CD14-positive monocyte (primary cell): Measurements from ENCODE around the gene CCDC110. TPM values are rescaled to one million over a fixed set of nuclear protein-coding genes. Genes with fewer than 3 reads are reported as not detected.

Experiments
- DNase-seq, 3 donors: peaks; one replicate each; pipeline ENCODE4 v3.0.0-alpha.2; 2011 to 2022
- H2AFZ ChIP-seq: 2 replicates; pipeline ENCODE4 v1.6.0; 2012; ENCODE audit warnings: mild to moderate bottlenecking, low read depth, low read length, inconsistent platforms; ENCODE audit not compliant: insufficient read depth, poor library complexity, severe bottlenecking
- H3K27ac ChIP-seq, 2 donors: 1 replicate in 1 of 2; 2 replicates in 1 of 2; pipeline ENCODE4 v1.5.1; 2012 to 2013; ENCODE audit warnings: low read length in 2 of 2, control low read depth in 1 of 2, inconsistent platforms in 1 of 2, low read depth in 1 of 2, mild to moderate bottlenecking in 1 of 2
- H3K27me3 ChIP-seq, 2 donors: one replicate each; pipeline versions ENCODE4 v1.6.0 to v1.6.1; 2011 to 2013; ENCODE audit warnings: low read length in 2 of 2; ENCODE audit not compliant: control insufficient read depth in 2 of 2, insufficient read depth in 2 of 2
- H3K36me3 ChIP-seq, 2 donors: replicated peaks in 1 of 2; 1 replicate in 1 of 2; 2 replicates in 1 of 2; pipeline versions ENCODE4 v1.5.1 to v1.6.1; 2012 to 2013; ENCODE audit warnings: low read length in 2 of 2, control low read depth in 1 of 2, inconsistent platforms in 1 of 2, mild to moderate bottlenecking in 1 of 2; ENCODE audit not compliant: insufficient read depth in 2 of 2, control insufficient read depth in 1 of 2
- H3K4me1 ChIP-seq, 2 donors: 1 replicate in 1 of 2; 2 replicates in 1 of 2; pipeline versions ENCODE4 v1.5.1 to v1.6.1; 2012 to 2013; ENCODE audit warnings: low read length in 2 of 2, control low read depth in 1 of 2, inconsistent platforms in 1 of 2, mild to moderate bottlenecking in 1 of 2, moderate library complexity in 1 of 2; ENCODE audit not compliant: insufficient read depth in 2 of 2, control insufficient read depth in 1 of 2
- H3K4me2 ChIP-seq: replicated peaks from 2 replicates; pipeline ENCODE3; 2012; ENCODE audit warnings: low read length, moderate library complexity, mild to moderate bottlenecking; ENCODE audit not compliant: poor library complexity, severe bottlenecking; ENCODE audit errors: extremely low read depth
- H3K4me3 ChIP-seq, 3 experiments: fragments of 200-600 bp in 1 of 3; sonication (generic) in 1 of 3; replicated peaks in 1 of 3; 1 replicate in 2 of 3; 2 replicates in 1 of 3; pipeline ENCODE4 v1.5.1; 2011 to 2013; ENCODE audit warnings: low read length in 3 of 3, mild to moderate bottlenecking in 3 of 3, control low read depth in 2 of 3, low read depth in 2 of 3, inconsistent platforms in 1 of 3, moderate library complexity in 1 of 3
- H3K79me2 ChIP-seq: 2 replicates; pipeline ENCODE4 v1.6.0; 2012; ENCODE audit warnings: mild to moderate bottlenecking, control low read depth, inconsistent platforms, low read length, moderate library complexity; ENCODE audit not compliant: insufficient read depth
- H3K9ac ChIP-seq: 2 replicates; pipeline ENCODE4 v1.6.0; 2017; ENCODE audit warnings: low read length, mild to moderate bottlenecking; ENCODE audit not compliant: insufficient read depth, poor library complexity, severe bottlenecking
- H3K9me3 ChIP-seq, 2 donors: replicated peaks in 1 of 2; 1 replicate in 1 of 2; 2 replicates in 1 of 2; pipeline versions ENCODE4 v1.5.1 to v1.6.1; 2012 to 2013; ENCODE audit warnings: low read length in 2 of 2, control low read depth in 1 of 2; ENCODE audit not compliant: control insufficient read depth in 1 of 2, insufficient read depth in 1 of 2
- H4K20me1 ChIP-seq: 2 replicates; pipeline ENCODE4 v1.6.0; 2012; ENCODE audit warnings: mild to moderate bottlenecking, low read length, control low read depth, moderate library complexity; ENCODE audit not compliant: insufficient read depth
- H3K27ac Mint-ChIP-seq, 7 donors: one replicate each; pipeline ENCODE4 v1.8.0; 2020; ENCODE audit warnings: mild to moderate bottlenecking in 7 of 7, mixed read lengths in 7 of 7, moderate library complexity in 6 of 7, inconsistent platforms in 2 of 7
- H3K27me3 Mint-ChIP-seq, 3 donors: one replicate each; pipeline ENCODE4 v1.8.0; 2021 to 2022; ENCODE audit warnings: low read depth in 3 of 3, mild to moderate bottlenecking in 3 of 3, mixed read lengths in 3 of 3, moderate library complexity in 3 of 3, inconsistent platforms in 1 of 3
- H3K36me3 Mint-ChIP-seq, 2 donors: one replicate each; pipeline ENCODE4 v1.8.0; 2020; ENCODE audit warnings: mixed read lengths in 2 of 2, inconsistent platforms in 1 of 2, mild to moderate bottlenecking in 1 of 2
- H3K4me1 Mint-ChIP-seq: one replicate; pipeline ENCODE4 v1.8.0; 2020; ENCODE audit warnings: mild to moderate bottlenecking, mixed read lengths
- H3K4me3 Mint-ChIP-seq, 2 donors: one replicate each; pipeline ENCODE4 v1.8.0; 2020; ENCODE audit warnings: mild to moderate bottlenecking in 2 of 2, mixed read lengths in 2 of 2, moderate library complexity in 1 of 2
- H3K9me3 Mint-ChIP-seq, 7 donors: one replicate each; pipeline ENCODE4 v1.8.0; 2020 to 2022; ENCODE audit warnings: mixed read lengths in 7 of 7, mild to moderate bottlenecking in 6 of 7, moderate library complexity in 6 of 7, inconsistent platforms in 2 of 7
- CTCF ChIP-seq: fragments of 200-600 bp; IDR thresholded peaks from one replicate; pipeline ENCODE4 v1.8.0; 2022; ENCODE audit warnings: antibody characterized with exemption, mild to moderate bottlenecking
- WGBS: methylation state at CpG from one replicate; pipeline ENCODE4 v1.1.5; 2013; ENCODE audit warnings: missing lambda C conversion rate; ENCODE audit not compliant: insufficient coverage; 5-methylcytosine and 5-hydroxymethylcytosine counted together
- intact Hi-C, 2 donors: fragments of 100-400 bp; cut with micrococcal nuclease; formaldehyde crosslinking; loops; one replicate each; pipeline versions ENCODE4 v1.15.0 to v1.15.1; 2023
- polyA plus RNA-seq, 3 donors: library from polyadenylated mRNA; depleted of rRNA in 1 of 3; unstranded in 2 of 3; stranded (reverse) in 1 of 3; fragments of 300-500 nt in 2 of 3; fragments of >200 nt in 1 of 3; fragmentation: Illumina TruSeq in 2 of 3; gene quantifications; 1 replicate in 2 of 3; 2 replicates in 1 of 3; pipeline ENCODE4 v1.2.3, GENCODE V29; 2012 to 2021
- small RNA-seq: library from RNA; depleted of rRNA; stranded (forward); fragments of <200 nt; gene quantifications from one replicate; pipeline ENCODE3, GENCODE V24; 2012; ENCODE audit warnings: low read depth; ENCODE audit not compliant: insufficient read length

The CCDC110 gene
- polyA plus RNA-seq, 3 donors: not detected

GRCh38 chr4:185395238-185395955 lies 76.1 kb downstream of the CCDC110 start, which contains the start of gene LRP2BP:
Gene LRP2BP (minus strand): TSS chr4:185395924. CDS start chr4:185378186, 17,738 bp downstream.
- TF ChIP-seq CTCF: no peak
- no peak for DNase-seq
- no peaks in the 10 kb centered on the region for H3K9me3 ChIP-seq
- H3K27me3 ChIP-seq: peaks cover 0 to 8% of the 10 kb centered on the region in 2 donors
- peaks cover 16 to 28% of the 10 kb centered on the region in 2 donors for H3K36me3 Mint-ChIP-seq
- peaks cover 10 to 17% of the 10 kb centered on the region in 2 donors for H3K36me3 ChIP-seq
- H3K4me2 ChIP-seq: peak within 1 kb of the TSS; percentile 76
- H3K9ac ChIP-seq: peak within 1 kb of the TSS; percentile 92
- peak within 1 kb of the TSS; percentile 82 to 96 (median 94) for H3K27ac Mint-ChIP-seq
- H3K27me3 Mint-ChIP-seq: peaks cover 11 to 17% (median 12%) of the 10 kb centered on the region in 3 donors
- peak within 1 kb of the TSS; percentile 63 to 81 (median 81) for H3K4me3 ChIP-seq
- intact Hi-C loops: no loop called here
- no peaks in the 10 kb centered on the region for H3K79me2 ChIP-seq
- H3K4me1 Mint-ChIP-seq: peaks cover 18% of the 10 kb centered on the region
- H3K4me1 ChIP-seq: peaks cover 17 to 19% of the 10 kb centered on the region in 2 donors
- peak within 1 kb of the TSS; percentile 86 for H2AFZ ChIP-seq
- WGBS: 0% methylated on average over 3 of the region's 12 CpGs
- peak within 1 kb of the TSS; percentile 88 to 96 for H3K27ac ChIP-seq
- peak within 1 kb of the TSS; percentile 77 to 93 for H3K4me3 Mint-ChIP-seq
- no peaks in the 10 kb centered on the region for H4K20me1 ChIP-seq
- peaks cover 0 to 2% (median 0%) of the 10 kb centered on the region in 7 donors for H3K9me3 Mint-ChIP-seq

Small RNA genes lying within 50 kb of the gene (small RNA-seq; reads per million reads assigned to genes)
- not detected for gene RF00019

Other genes with a start within 250 kb of the CCDC110 start
- gene LRP2BP, start 75.8 kb downstream of the CCDC110 start, polyA plus RNA-seq: under 1 TPM; 0.04 to 0.10 (median 0.09) TPM
- gene ANKRD37, start 74.9 kb downstream of the CCDC110 start, polyA plus RNA-seq: 1 to 10 TPM; 4.2 to 6.5 (median 5.4) TPM
- 10 to 100 TPM in 2 of 3 donors, 1 to 10 TPM in 1; 6.8 to 23.5 (median 13.8) TPM for gene UFSP2, start 45.8 kb downstream of the CCDC110 start, polyA plus RNA-seq
- not detected for gene PDLIM3, start 63.8 kb upstream of the CCDC110 start, polyA plus RNA-seq